Measurements from ENCODE around the gene ADAMTS3.

Gene ADAMTS3

DNA sequence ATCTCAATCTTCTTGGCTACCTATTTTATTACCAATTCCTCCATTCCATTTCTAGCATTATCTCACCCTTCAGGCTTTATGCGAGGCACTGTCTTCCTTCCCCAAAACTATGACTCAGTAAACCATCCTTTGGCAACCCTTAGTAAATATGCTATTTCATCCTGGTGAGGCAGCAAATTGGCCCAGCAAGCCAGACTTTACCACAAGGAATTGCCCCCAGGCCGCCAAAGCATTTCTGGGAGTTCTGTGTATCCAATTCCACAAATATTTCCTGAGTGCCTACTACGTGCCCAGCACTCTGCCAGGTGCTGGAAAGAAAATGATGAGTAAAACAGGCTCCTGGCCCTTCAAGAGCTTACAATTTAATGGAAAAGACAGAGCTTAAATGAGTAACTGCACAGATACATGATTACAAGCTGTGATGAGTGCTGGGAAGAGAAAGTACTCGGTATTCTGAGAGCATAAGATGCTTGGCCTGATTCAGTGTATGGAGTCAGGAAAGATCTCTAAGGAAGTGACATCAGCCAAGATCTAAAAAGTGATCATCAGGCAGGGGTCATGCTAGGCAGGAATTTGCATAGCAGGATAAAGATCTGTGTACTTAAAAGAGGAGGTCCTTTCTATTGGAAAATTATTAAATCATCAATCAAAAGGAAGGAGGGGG lies 193.8 kb downstream of the ADAMTS3 start:
- TF ChIP-seq, protein P1, sequence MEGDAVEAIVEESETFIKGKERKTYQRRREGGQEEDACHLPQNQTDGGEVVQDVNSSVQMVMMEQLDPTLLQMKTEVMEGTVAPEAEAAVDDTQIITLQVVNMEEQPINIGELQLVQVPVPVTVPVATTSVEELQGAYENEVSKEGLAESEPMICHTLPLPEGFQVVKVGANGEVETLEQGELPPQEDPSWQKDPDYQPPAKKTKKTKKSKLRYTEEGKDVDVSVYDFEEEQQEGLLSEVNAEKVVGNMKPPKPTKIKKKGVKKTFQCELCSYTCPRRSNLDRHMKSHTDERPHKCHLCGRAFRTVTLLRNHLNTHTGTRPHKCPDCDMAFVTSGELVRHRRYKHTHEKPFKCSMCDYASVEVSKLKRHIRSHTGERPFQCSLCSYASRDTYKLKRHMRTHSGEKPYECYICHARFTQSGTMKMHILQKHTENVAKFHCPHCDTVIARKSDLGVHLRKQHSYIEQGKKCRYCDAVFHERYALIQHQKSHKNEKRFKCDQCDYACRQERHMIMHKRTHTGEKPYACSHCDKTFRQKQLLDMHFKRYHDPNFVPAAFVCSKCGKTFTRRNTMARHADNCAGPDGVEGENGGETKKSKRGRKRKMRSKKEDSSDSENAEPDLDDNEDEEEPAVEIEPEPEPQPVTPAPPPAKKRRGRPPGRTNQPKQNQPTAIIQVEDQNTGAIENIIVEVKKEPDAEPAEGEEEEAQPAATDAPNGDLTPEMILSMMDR (IDR thresholded peaks at IDR 0.05) = no peak

DNA sequence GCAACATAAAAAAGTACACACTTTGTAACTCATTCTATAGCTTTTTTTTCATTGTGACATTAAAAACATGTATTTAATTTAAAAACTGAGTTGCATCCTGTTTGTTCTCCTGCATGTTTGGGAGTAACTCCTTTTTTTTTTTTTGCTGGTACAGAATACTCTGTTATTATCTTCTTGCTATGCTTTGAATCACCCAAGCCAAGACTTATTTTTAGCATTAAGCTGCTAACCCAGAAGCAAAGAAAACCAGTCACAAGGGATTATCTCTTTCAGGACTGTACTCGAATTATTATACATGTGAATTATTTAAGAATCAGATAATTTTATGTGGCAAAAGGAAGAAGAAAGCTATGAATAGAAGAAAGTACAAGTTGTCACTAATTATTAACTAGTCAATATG lies 194.9 kb downstream of the ADAMTS3 start:
- TF ChIP-seq, protein P1 (IDR thresholded peaks at IDR 0.05) = no peak

DNA sequence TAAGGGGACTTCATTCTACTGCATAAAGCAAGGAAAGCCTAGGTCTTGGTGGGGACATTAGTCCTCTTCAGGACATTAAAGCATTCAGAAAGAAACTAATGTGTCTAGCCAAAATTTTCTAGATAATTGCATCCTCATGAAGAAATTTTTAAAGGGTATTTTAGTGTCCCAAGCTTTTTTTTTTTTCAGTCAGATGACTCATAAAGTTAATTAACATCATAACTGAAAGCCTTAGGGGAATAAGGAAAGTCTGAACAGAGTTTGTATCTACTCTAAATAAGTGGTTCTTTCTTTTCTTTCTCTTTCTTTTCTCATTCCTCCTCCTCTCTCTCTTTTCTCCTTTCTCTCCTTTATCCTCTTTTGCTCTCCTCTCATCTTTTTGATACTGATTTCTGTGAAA lies 202.4 kb downstream of the ADAMTS3 start:
- TF ChIP-seq, protein P1 (IDR thresholded peaks at IDR 0.05) = no peak

DNA sequence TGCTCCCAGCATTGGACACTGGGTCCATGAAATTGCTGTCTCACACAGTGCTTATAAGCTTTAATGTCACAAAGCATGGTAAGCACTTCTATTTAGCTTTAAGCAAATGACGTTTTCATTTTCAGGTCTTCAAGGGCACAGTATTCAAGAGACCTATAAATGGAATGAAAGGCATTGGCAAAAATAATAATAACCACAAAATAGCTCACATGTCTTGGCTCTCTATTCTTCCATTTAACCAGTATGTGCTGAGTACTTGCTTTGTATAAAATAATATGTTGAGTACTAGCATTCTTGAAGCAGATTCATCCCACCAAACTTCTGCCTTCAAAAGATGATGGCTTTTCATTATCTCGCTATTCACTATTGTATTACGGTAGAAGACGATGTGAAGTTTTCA lies 203.0 kb downstream of the ADAMTS3 start:
- TF ChIP-seq, protein P1 (IDR thresholded peaks at IDR 0.05) = no peak

DNA sequence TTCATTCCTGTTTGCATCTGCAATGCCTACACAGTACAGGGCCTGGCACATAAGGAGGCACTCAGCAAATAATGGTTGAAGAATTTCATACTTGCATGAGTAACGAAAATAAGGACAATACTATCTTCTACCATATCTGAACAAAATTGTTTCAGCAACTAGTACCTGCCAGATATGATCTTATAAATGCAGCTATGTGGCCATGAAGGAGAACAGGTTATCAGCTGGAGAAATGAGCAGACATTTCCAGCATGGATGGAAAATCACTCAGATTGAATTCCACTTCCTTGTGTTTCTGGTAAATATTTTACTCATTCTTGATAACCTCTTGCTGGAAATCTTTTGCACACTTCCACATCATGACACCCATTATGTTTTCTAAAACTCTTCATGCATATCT lies 204.0 kb downstream of the ADAMTS3 start:
- TF ChIP-seq, protein P1 (IDR thresholded peaks at IDR 0.05) = no peak

DNA sequence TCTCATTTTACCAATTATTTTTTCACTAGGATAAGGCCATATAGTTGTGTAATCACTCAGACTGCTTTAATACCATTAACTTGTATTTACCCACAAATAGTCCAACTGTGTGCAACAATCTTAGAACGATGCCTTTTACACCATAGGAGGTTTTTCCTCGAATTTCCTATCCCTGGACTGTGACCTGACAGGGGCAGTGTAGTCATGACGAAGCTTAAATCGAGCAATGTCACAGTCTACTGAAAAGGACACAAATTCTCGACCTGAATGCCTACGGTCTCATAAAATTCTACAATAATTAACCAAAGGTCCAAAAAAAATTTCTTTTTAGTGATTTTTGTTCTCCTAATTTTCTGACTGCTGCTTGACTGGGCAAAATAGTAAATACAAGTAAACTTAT lies 208.9 kb downstream of the ADAMTS3 start:
- TF ChIP-seq, protein P1 (IDR thresholded peaks at IDR 0.05) = no peak

DNA sequence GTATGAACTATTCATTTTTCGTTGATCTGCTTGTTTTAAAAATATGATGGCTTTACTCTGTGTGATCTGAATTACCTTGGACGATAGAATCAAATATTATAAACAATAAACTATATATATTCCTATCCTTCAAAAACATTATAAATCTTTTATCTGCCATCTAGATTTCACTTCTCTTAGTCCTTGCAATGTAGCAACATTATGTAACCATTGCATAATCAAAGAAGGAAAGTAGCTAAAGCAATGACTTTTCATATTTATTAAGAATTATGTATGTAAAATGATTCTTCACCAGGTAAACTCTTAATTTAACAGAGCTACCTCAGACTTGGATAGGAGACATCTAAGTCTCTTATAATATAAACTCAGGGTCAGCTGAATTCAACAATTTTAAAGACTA lies 210.5 kb downstream of the ADAMTS3 start:
- TF ChIP-seq, protein P1 (IDR thresholded peaks at IDR 0.05) = no peak

DNA sequence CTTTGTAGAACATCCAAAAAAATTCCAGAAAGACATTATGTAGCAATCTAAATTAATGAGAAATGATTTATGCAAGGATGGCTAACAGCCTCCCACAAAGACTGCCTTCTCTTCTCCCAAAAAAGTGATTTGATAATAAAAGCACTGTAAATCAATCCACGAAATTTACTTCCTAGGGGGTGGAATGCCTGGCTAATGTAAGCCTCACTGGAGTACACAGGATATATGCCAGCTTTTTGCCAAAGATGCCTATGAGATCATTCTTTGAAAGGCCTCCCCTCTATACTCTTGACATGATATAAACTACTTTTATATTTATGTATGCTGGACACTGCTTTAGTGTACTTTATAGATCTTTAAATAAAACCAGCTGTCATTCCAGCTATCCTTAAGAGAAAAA lies 211.1 kb downstream of the ADAMTS3 start:
- TF ChIP-seq, protein P1 (IDR thresholded peaks at IDR 0.05) = no peak

Data from LNCAP (cell line).